ENCODE data around the gene FAM193A.

Gene FAM193A

GRCh38 chr4:2685541-2685940, 149.1 kb downstream of the FAM193A start:
- H3K4me3 ChIP-seq (ENCODE audit: low read depth in 1 of 2, low read length in 2 of 2), result no peak overlapping the region
- no peak overlapping the region for H3K27ac ChIP-seq (ENCODE audit: low read depth, low read length)
- H3K4me1 ChIP-seq (ENCODE audit: control insufficient read depth in 1 of 2, insufficient read depth in 2 of 2, low read length in 2 of 2), result no peaks in the 10 kb centered on the region
- H3K36me3 ChIP-seq (ENCODE audit: control insufficient read depth in 1 of 2, insufficient read depth in 2 of 2, low read length in 2 of 2), result peaks cover 21 to 68% of the 10 kb centered on the region in 2 donors
- H3K9ac ChIP-seq (ENCODE audit: low read depth in 1 of 2, low read length in 2 of 2), result no peak overlapping the region
- H3K9me3 ChIP-seq (ENCODE audit: control insufficient read depth in 1 of 2, low read length in 2 of 2), result no peaks in the 10 kb centered on the region
- no peaks in the 10 kb centered on the region for H3K27me3 ChIP-seq (ENCODE audit: control insufficient read depth in 1 of 2, insufficient read depth in 2 of 2, low read length in 2 of 2)

GRCh38 chr4:2686379-2687265, 150.2 kb downstream of the FAM193A start:
- H3K9me3 ChIP-seq (ENCODE audit: control insufficient read depth in 1 of 2, low read length in 2 of 2), result no peaks in the 10 kb centered on the region
- H3K36me3 ChIP-seq (ENCODE audit: control insufficient read depth in 1 of 2, insufficient read depth in 2 of 2, low read length in 2 of 2), result peaks cover 26 to 75% of the 10 kb centered on the region in 2 donors
- H3K4me3 ChIP-seq (ENCODE audit: low read depth in 1 of 2, low read length in 2 of 2), result no peak overlapping the region
- H3K27me3 ChIP-seq (ENCODE audit: control insufficient read depth in 1 of 2, insufficient read depth in 2 of 2, low read length in 2 of 2), result no peaks in the 10 kb centered on the region
- no peak overlapping the region for H3K9ac ChIP-seq (ENCODE audit: low read depth in 1 of 2, low read length in 2 of 2)
- H3K4me1 ChIP-seq (ENCODE audit: control insufficient read depth in 1 of 2, insufficient read depth in 2 of 2, low read length in 2 of 2), result no peaks in the 10 kb centered on the region
- H3K27ac ChIP-seq (ENCODE audit: low read depth, low read length), result no peak overlapping the region

- Histone ChIP-seq H3K9me3 (ENCODE audit: control insufficient read depth in 1 of 2, low read length in 2 of 2) (no peaks in the 10 kb centered on the region), H3K27me3 (ENCODE audit: control insufficient read depth in 1 of 2, insufficient read depth in 2 of 2, low read length in 2 of 2) (no peaks in the 10 kb centered on the region), H3K4me1 (ENCODE audit: control insufficient read depth in 1 of 2, insufficient read depth in 2 of 2, low read length in 2 of 2) (no peaks in the 10 kb centered on the region), H3K27ac (ENCODE audit: low read depth, low read length) (no peak overlapping the region), H3K36me3 (ENCODE audit: control insufficient read depth in 1 of 2, insufficient read depth in 2 of 2, low read length in 2 of 2) (peaks cover 35 to 83% of the 10 kb centered on the region in 2 donors), H3K9ac (ENCODE audit: low read depth in 1 of 2, low read length in 2 of 2) (no peak overlapping the region), H3K4me3 (ENCODE audit: low read depth in 1 of 2, low read length in 2 of 2) (no peak overlapping the region)
Measured at GRCh38 chr4:2688281-2688680, 151.8 kb downstream of the FAM193A start.

DNA sequence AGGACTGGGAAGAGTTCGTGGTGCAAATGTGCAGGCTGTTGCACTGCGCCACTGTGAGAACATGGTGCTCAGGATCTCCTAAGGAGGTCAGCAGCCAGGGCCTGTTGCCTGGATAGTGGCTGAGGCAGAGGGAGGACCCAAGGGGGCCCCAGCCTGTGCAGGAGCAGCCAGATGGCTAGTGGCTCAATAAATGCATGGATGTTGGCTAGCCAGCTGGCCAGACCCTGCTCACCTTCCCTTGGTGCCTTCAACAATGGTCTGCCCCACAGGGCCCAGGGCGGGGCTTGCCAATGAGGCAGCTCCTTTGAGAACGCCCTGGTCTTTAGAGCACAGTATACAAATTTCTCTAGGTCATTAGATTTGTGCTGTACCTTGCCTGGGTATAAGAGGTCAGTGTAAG, 152.2 kb downstream of the FAM193A start:
- Histone ChIP-seq H3K9ac (ENCODE audit: low read depth in 1 of 2, low read length in 2 of 2) (no peak overlapping the region), H3K4me3 (ENCODE audit: low read depth in 1 of 2, low read length in 2 of 2) (no peak overlapping the region), H3K27me3 (ENCODE audit: control insufficient read depth in 1 of 2, insufficient read depth in 2 of 2, low read length in 2 of 2) (no peaks in the 10 kb centered on the region), H3K36me3 (ENCODE audit: control insufficient read depth in 1 of 2, insufficient read depth in 2 of 2, low read length in 2 of 2) (peaks cover 38 to 86% of the 10 kb centered on the region in 2 donors), H3K4me1 (ENCODE audit: control insufficient read depth in 1 of 2, insufficient read depth in 2 of 2, low read length in 2 of 2) (no peaks in the 10 kb centered on the region), H3K27ac (ENCODE audit: low read depth, low read length) (no peak overlapping the region), H3K9me3 (ENCODE audit: control insufficient read depth in 1 of 2, low read length in 2 of 2) (no peaks in the 10 kb centered on the region)

- Histone ChIP-seq H3K4me1 (ENCODE audit: control insufficient read depth in 1 of 2, insufficient read depth in 2 of 2, low read length in 2 of 2) (no peaks in the 10 kb centered on the region), H3K36me3 (ENCODE audit: control insufficient read depth in 1 of 2, insufficient read depth in 2 of 2, low read length in 2 of 2) (peaks cover 36 to 84% of the 10 kb centered on the region in 2 donors), H3K9me3 (ENCODE audit: control insufficient read depth in 1 of 2, low read length in 2 of 2) (no peaks in the 10 kb centered on the region), H3K27ac (ENCODE audit: low read depth, low read length) (no peak overlapping the region), H3K27me3 (ENCODE audit: control insufficient read depth in 1 of 2, insufficient read depth in 2 of 2, low read length in 2 of 2) (no peaks in the 10 kb centered on the region), H3K9ac (ENCODE audit: low read depth in 1 of 2, low read length in 2 of 2) (no peak overlapping the region), H3K4me3 (ENCODE audit: low read depth in 1 of 2, low read length in 2 of 2) (no peak overlapping the region)
Measured at GRCh38 chr4:2689114-2689513, 152.7 kb downstream of the FAM193A start.

- Histone ChIP-seq H3K27ac (ENCODE audit: low read depth, low read length) (no peak overlapping the region), H3K4me3 (ENCODE audit: low read depth in 1 of 2, low read length in 2 of 2) (no peak overlapping the region), H3K9me3 (ENCODE audit: control insufficient read depth in 1 of 2, low read length in 2 of 2) (no peaks in the 10 kb centered on the region), H3K27me3 (ENCODE audit: control insufficient read depth in 1 of 2, insufficient read depth in 2 of 2, low read length in 2 of 2) (no peaks in the 10 kb centered on the region), H3K36me3 (ENCODE audit: control insufficient read depth in 1 of 2, insufficient read depth in 2 of 2, low read length in 2 of 2) (peaks cover 35 to 84% of the 10 kb centered on the region in 2 donors), H3K9ac (ENCODE audit: low read depth in 1 of 2, low read length in 2 of 2) (no peak overlapping the region), H3K4me1 (ENCODE audit: control insufficient read depth in 1 of 2, insufficient read depth in 2 of 2, low read length in 2 of 2) (no peaks in the 10 kb centered on the region)
Measured at GRCh38 chr4:2689825-2690700, 153.6 kb downstream of the FAM193A start.

DNA sequence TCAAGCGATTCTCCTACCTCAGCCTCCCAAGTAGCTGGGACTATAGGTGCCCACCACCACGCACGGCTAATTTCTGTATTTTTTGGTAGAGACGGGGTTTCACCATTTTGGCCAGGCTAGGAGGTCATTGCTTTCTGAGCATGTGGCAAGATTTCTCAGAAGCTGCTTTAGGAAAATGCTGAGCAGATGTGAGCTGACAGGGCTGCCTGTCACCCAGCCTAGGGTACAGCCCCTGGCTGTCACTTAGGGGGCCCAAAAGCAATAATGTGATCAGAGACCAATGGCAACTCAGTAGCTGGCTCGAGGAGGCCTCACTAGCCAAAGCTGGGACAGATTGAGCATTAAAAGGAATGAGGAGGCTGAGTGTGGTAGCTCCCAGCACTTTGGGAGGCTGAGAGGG, 154.9 kb downstream of the FAM193A start:
- Histone ChIP-seq H3K27me3 (ENCODE audit: control insufficient read depth in 1 of 2, insufficient read depth in 2 of 2, low read length in 2 of 2) (no peaks in the 10 kb centered on the region), H3K4me1 (ENCODE audit: control insufficient read depth in 1 of 2, insufficient read depth in 2 of 2, low read length in 2 of 2) (no peaks in the 10 kb centered on the region), H3K27ac (ENCODE audit: low read depth, low read length) (no peak overlapping the region), H3K36me3 (ENCODE audit: control insufficient read depth in 1 of 2, insufficient read depth in 2 of 2, low read length in 2 of 2) (peaks cover 31 to 80% of the 10 kb centered on the region in 2 donors), H3K9ac (ENCODE audit: low read depth in 1 of 2, low read length in 2 of 2) (no peak overlapping the region), H3K9me3 (ENCODE audit: control insufficient read depth in 1 of 2, low read length in 2 of 2) (no peaks in the 10 kb centered on the region), H3K4me3 (ENCODE audit: low read depth in 1 of 2, low read length in 2 of 2) (no peak overlapping the region)

DNA sequence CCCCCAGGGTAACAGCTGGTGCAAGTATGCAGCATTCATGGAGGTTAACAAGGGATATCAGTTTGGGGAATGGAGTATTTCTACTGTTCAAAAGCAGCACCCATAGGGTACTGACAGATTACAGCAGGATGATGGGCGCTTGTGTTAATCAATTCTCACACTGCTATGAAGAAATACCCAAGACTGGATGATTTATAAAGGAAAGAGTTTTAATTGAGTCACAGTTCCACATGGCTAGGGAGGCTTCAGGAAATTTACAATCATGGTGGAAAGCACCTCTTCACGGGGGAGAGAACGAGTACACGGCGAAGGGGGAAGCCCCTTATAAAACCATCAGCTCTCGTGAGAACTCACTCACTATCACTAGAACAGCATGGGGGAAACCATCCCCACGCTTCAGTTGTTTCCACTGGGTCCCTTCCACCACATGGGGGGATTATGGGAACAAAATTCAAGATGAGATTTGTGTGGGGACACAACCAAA, 155.5 kb downstream of the FAM193A start:
- no peak overlapping the region for H3K9ac ChIP-seq (ENCODE audit: low read depth in 1 of 2, low read length in 2 of 2)
- H3K27me3 ChIP-seq (ENCODE audit: control insufficient read depth in 1 of 2, insufficient read depth in 2 of 2, low read length in 2 of 2), result no peaks in the 10 kb centered on the region
- no peaks in the 10 kb centered on the region for H3K9me3 ChIP-seq (ENCODE audit: control insufficient read depth in 1 of 2, low read length in 2 of 2)
- no peak overlapping the region for H3K4me3 ChIP-seq (ENCODE audit: low read depth in 1 of 2, low read length in 2 of 2)
- no peak overlapping the region for H3K27ac ChIP-seq (ENCODE audit: low read depth, low read length)
- no peaks in the 10 kb centered on the region for H3K4me1 ChIP-seq (ENCODE audit: control insufficient read depth in 1 of 2, insufficient read depth in 2 of 2, low read length in 2 of 2)
- peaks cover 38 to 80% of the 10 kb centered on the region in 2 donors for H3K36me3 ChIP-seq (ENCODE audit: control insufficient read depth in 1 of 2, insufficient read depth in 2 of 2, low read length in 2 of 2)

- no peaks in the 10 kb centered on the region for H3K9me3 ChIP-seq (ENCODE audit: control insufficient read depth in 1 of 2, low read length in 2 of 2)
- no peaks in the 10 kb centered on the region for H3K4me1 ChIP-seq (ENCODE audit: control insufficient read depth in 1 of 2, insufficient read depth in 2 of 2, low read length in 2 of 2)
- no peak overlapping the region for H3K27ac ChIP-seq (ENCODE audit: low read depth, low read length)
- no peak overlapping the region for H3K4me3 ChIP-seq (ENCODE audit: low read depth in 1 of 2, low read length in 2 of 2)
- no peaks in the 10 kb centered on the region for H3K27me3 ChIP-seq (ENCODE audit: control insufficient read depth in 1 of 2, insufficient read depth in 2 of 2, low read length in 2 of 2)
- H3K9ac ChIP-seq (ENCODE audit: low read depth in 1 of 2, low read length in 2 of 2), result no peak overlapping the region
- peaks cover 43 to 85% of the 10 kb centered on the region in 2 donors for H3K36me3 ChIP-seq (ENCODE audit: control insufficient read depth in 1 of 2, insufficient read depth in 2 of 2, low read length in 2 of 2)
Measured at GRCh38 chr4:2694691-2695090, 158.2 kb downstream of the FAM193A start.
